Bronchial epithelial cell (primary cell): ENCODE data around the gene GCNT3. TPM values are rescaled to one million over a fixed set of nuclear protein-coding genes. Genes with fewer than 3 reads are reported as not detected.

ENCODE experiments used
- DNase-seq: peaks from one replicate; pipeline ENCODE4 v3.0.0-alpha.2; 2010; ENCODE audit warnings: low read depth
- FAIRE-seq: peaks from 2 replicates; lab custom pipeline; 2011; peaks lifted over from hg19 to GRCh38; lab: Jason Lieb, UNC
- H3K27me3 ChIP-seq: 2 replicates; pipeline ENCODE4 v1.5.1; 2011; ENCODE audit warnings: low read length; ENCODE audit not compliant: control insufficient read depth, insufficient read depth
- H3K36me3 ChIP-seq: 2 replicates; pipeline ENCODE4 v1.5.1; 2011; ENCODE audit warnings: low read length; ENCODE audit not compliant: control insufficient read depth, insufficient read depth
- H3K4me3 ChIP-seq: 2 replicates; pipeline ENCODE4 v1.5.1; 2011; ENCODE audit warnings: mild to moderate bottlenecking, low read depth, low read length, control low read depth
- CTCF ChIP-seq: IDR thresholded peaks from 2 replicates; pipeline ENCODE4 v1.5.1; 2011; ENCODE audit warnings: mild to moderate bottlenecking, moderate library complexity, low read length, control low read depth, inconsistent platforms; ENCODE audit not compliant: insufficient read depth, severe bottlenecking
- total RNA-seq: library from RNA; depleted of rRNA; stranded (reverse); fragments of >200 nt; gene quantifications from 2 replicates; pipeline ENCODE4 v1.2.1, GENCODE V29; 2014

GCNT3 gene
- total RNA-seq, 1 donor from 2014 or later = 8.2 TPM

- Histone ChIP-seq H3K4me3 (no peak overlapping the region), H3K27me3 (no peaks in the 10 kb centered on the region), H3K36me3 (no peaks in the 10 kb centered on the region)
- no peak for TF ChIP-seq CTCF
- DNase-seq (no peak), FAIRE-seq (no peak)
These were observed 47.8 kb downstream of the GCNT3 start for GRCh38 chr15:59659366-59659765.

GRCh38 chr15:59662260-59662659 lies 50.7 kb downstream of the GCNT3 start:
- H3K27me3 ChIP-seq = no peaks in the 10 kb centered on the region
- no peaks in the 10 kb centered on the region for H3K36me3 ChIP-seq
- TF ChIP-seq CTCF = no peak
- DNase-seq (no peak), FAIRE-seq (no peak)
- H3K4me3 ChIP-seq = no peak overlapping the region

DNA sequence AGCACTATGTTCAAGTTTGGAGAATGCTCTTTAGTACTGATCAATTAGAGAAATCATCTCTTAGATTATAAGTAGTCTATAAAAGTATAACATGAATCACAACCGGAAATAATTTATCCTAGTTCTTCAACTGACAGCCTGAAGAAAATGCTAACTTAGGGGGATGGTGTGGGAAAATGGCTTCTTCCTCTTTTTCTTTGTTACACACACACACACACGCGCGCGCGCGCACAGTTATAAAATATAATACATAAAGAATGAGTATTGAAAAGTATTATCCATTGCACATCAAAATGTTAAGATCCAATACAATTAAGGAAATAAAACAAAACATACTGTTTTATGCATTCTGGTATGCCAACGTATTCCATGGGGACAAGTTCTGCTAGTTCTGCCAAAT lies 57.0 kb downstream of the GCNT3 start:
- FAIRE-seq (no peak), DNase-seq (no peak)
- Histone ChIP-seq H3K27me3 (no peaks in the 10 kb centered on the region), H3K4me3 (no peak overlapping the region), H3K36me3 (peaks cover 11% of the 10 kb centered on the region)
- TF ChIP-seq CTCF = no peak

Other genes with a start within 250 kb of the GCNT3 start
- gene MYO1E, start 238.9 kb upstream of the GCNT3 start, total RNA-seq = 63.8 and 71.9 TPM in 2 replicates
- 0.26 and 0.38 TPM in 2 replicates for gene FAM81A, start 173.6 kb upstream of the GCNT3 start, total RNA-seq
- 19.0 and 37.9 TPM in 2 replicates for gene GTF2A2, start 45.7 kb downstream of the GCNT3 start, total RNA-seq
- gene BNIP2, start 77.5 kb downstream of the GCNT3 start, total RNA-seq = 88.3 and 123 TPM in 2 replicates